ENCODE data around the gene GPR62.

GPR62 gene

GRCh38 chr3:51949121-51949520, 6.1 kb upstream of the GPR62 start:
- in situ Hi-C loops (cut with MboI; ENCODE audit: low sequenced_read_pairs, unreplicated experiment): no loop called here
- no peak for DNase-seq (ENCODE audit: low spot score)
- TF ChIP-seq, protein P1, sequence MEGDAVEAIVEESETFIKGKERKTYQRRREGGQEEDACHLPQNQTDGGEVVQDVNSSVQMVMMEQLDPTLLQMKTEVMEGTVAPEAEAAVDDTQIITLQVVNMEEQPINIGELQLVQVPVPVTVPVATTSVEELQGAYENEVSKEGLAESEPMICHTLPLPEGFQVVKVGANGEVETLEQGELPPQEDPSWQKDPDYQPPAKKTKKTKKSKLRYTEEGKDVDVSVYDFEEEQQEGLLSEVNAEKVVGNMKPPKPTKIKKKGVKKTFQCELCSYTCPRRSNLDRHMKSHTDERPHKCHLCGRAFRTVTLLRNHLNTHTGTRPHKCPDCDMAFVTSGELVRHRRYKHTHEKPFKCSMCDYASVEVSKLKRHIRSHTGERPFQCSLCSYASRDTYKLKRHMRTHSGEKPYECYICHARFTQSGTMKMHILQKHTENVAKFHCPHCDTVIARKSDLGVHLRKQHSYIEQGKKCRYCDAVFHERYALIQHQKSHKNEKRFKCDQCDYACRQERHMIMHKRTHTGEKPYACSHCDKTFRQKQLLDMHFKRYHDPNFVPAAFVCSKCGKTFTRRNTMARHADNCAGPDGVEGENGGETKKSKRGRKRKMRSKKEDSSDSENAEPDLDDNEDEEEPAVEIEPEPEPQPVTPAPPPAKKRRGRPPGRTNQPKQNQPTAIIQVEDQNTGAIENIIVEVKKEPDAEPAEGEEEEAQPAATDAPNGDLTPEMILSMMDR (IDR thresholded peaks at IDR 0.05; ENCODE audit: borderline replicate concordance, control extremely low read depth, extremely low read depth, insufficient read depth, missing control alignments): no peak

GRCh38 chr3:51950899-51951298, 4.3 kb upstream of the GPR62 start:
- DNase-seq (ENCODE audit: low spot score): no peak
- TF ChIP-seq, protein P1 (IDR thresholded peaks at IDR 0.05; ENCODE audit: borderline replicate concordance, control extremely low read depth, extremely low read depth, insufficient read depth, missing control alignments): no peak
- in situ Hi-C loops (cut with MboI; ENCODE audit: low sequenced_read_pairs, unreplicated experiment): no loop called here

- TF ChIP-seq, protein P1 (IDR thresholded peaks at IDR 0.05; ENCODE audit: borderline replicate concordance, control extremely low read depth, extremely low read depth, insufficient read depth, missing control alignments): no peak
- no peak for DNase-seq (ENCODE audit: low spot score)
- in situ Hi-C loops (cut with MboI; ENCODE audit: low sequenced_read_pairs, unreplicated experiment): no loop called here
These were observed 1.7 kb upstream of the GPR62 start for GRCh38 chr3:51953445-51953844.

DNA sequence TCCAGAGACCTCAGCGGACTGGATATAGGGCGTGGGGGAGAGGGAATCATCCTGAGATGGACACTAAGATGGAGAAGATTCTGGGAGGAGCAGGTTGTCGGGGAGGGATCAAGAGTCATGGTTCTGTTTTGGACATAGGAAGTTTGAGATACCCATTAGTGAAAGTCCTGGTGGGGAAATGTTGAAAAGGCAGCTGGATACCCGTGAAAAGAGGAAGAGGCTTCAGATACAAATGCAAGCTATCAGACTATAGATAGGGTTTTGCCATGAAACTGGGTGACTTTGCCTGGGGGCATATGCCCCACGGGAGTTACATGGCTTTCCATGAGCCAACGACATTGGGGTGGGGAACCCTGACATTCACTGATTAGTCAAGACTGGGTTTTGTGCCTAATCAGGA, 1.1 kb upstream of the GPR62 start:
- in situ Hi-C loops (cut with MboI; ENCODE audit: low sequenced_read_pairs, unreplicated experiment): no loop called here
- DNase-seq (ENCODE audit: low spot score): no peak
- TF ChIP-seq, protein P1 (IDR thresholded peaks at IDR 0.05; ENCODE audit: borderline replicate concordance, control extremely low read depth, extremely low read depth, insufficient read depth, missing control alignments): no peak

DNA sequence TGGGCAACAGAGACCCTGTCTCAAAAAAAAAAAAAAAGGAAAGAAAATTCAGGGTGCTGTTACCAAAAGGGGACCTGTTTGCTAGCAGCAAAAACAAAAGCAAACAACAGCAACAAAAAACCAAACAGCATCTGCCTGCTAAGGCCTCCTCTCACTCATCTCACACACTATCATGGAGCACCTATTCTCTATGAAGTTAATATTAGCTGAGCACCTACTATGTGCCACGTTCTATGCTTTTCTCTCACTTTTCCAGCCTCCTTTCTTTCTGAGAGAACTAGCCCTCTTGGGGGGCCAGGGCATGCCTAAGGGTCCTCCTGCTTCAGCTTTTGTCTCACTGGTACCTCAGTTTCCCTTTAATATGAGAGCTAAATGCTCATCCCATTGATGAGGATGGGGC, 468 bp upstream of the GPR62 start:
- no peak for DNase-seq (ENCODE audit: low spot score)
- TF ChIP-seq, protein P1 (IDR thresholded peaks at IDR 0.05; ENCODE audit: borderline replicate concordance, control extremely low read depth, extremely low read depth, insufficient read depth, missing control alignments): no peak
- in situ Hi-C loops (cut with MboI; ENCODE audit: low sequenced_read_pairs, unreplicated experiment): no loop called here

DNA sequence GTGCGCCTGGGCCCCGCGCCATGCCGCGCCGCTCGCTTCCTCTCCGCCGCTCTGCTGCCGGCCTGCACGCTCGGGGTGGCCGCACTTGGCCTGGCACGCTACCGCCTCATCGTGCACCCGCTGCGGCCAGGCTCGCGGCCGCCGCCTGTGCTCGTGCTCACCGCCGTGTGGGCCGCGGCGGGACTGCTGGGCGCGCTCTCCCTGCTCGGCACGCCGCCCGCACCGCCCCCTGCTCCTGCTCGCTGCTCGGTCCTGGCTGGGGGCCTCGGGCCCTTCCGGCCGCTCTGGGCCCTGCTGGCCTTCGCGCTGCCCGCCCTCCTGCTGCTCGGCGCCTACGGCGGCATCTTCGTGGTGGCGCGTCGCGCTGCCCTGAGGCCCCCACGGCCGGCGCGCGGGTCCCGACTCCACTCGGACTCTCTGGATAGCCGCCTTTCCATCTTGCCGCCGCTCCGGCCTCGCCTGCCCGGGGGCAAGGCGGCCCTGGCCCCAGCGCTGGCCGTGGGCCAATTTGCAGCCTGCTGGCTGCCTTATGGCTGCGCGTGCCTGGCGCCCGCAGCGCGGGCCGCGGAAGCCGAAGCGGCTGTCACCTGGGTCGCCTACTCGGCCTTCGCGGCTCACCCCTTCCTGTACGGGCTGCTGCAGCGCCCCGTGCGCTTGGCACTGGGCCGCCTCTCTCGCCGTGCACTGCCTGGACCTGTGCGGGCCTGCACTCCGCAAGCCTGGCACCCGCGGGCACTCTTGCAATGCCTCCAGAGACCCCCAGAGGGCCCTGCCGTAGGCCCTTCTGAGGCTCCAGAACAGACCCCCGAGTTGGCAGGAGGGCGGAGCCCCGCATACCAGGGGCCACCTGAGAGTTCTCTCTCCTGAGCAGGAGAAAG, 951 bp downstream of the GPR62 start:
- TF ChIP-seq, protein P1 (IDR thresholded peaks at IDR 0.05; ENCODE audit: borderline replicate concordance, control extremely low read depth, extremely low read depth, insufficient read depth, missing control alignments): no peak
- in situ Hi-C loops (cut with MboI; ENCODE audit: low sequenced_read_pairs, unreplicated experiment): no loop called here
- DNase-seq (ENCODE audit: low spot score): peak; percentile 58
